Breast epithelium (tissue), 4 donors: ENCODE measurements around the gene GNAI1. TPM values are rescaled to one million over a fixed set of nuclear protein-coding genes. Genes with fewer than 3 reads are reported as not detected.

Source experiments
- DNase-seq, 2 donors: peaks; one replicate each; pipeline ENCODE4 v3.0.0-alpha.2; 2019; ENCODE audit warnings: low spot score in 2 of 2
- H3K27ac ChIP-seq, 2 donors: fragments of 200-600 bp; sonication (generic) in 1 of 2; one replicate each; pipeline ENCODE4 v1.5.1; 2016 to 2019; ENCODE audit warnings: mild to moderate bottlenecking in 1 of 2
- H3K27me3 ChIP-seq, 2 donors: fragments of 200-600 bp; sonication (generic) in 1 of 2; one replicate each; pipeline versions ENCODE4 v1.5.1 to v1.6.0; 2017 to 2019; ENCODE audit warnings: control low read depth in 1 of 2, mild to moderate bottlenecking in 1 of 2
- H3K36me3 ChIP-seq: fragments of 200-600 bp; one replicate; pipeline ENCODE4 v1.5.1; 2019
- H3K4me1 ChIP-seq, 2 donors: fragments of 200-600 bp; sonication (generic); one replicate each; pipeline ENCODE4 v1.5.1; 2016 to 2019; ENCODE audit warnings: control low read depth in 1 of 2
- H3K4me3 ChIP-seq, 3 donors: fragments of 200-600 bp; sonication (generic); 1 replicate in 2 of 3; 2 replicates in 1 of 3; pipeline ENCODE4 v1.5.1; 2016 to 2019; ENCODE audit warnings: mild to moderate bottlenecking in 3 of 3, moderate library complexity in 2 of 3
- H3K9me3 ChIP-seq, 2 donors: fragments of 200-600 bp; sonication (generic) in 1 of 2; one replicate each; pipeline ENCODE4 v1.5.1; 2016 to 2019; ENCODE audit warnings: control low read depth in 1 of 2
- POLR2A ChIP-seq: fragments of 450-650 bp; IDR thresholded peaks from one replicate; pipeline ENCODE4 v1.6.1; 2016; ENCODE audit warnings: antibody characterized with exemption, mild to moderate bottlenecking, moderate library complexity
- POLR2AphosphoS5 ChIP-seq, 3 donors: sonication (generic); formaldehyde crosslinking; IDR thresholded peaks; one replicate each; pipeline ENCODE4 v1.6.1; 2017; ENCODE audit warnings: antibody characterized with exemption in 3 of 3
- intact Hi-C: fragments of 100-400 bp; cut with DNase I; formaldehyde crosslinking; loops from one replicate; pipeline ENCODE4 v1.15.1; 2023; ENCODE audit warnings: low total_unique reads
- total RNA-seq, 3 donors: library from RNA; depleted of rRNA; stranded (reverse); fragments of >200 nt; gene quantifications; one replicate each; pipeline ENCODE4 v1.1.0, GENCODE V29; 2016
- TF ChIP-seq, protein P1 (sequence below), 3 donors: fragments of 450-650 bp; IDR thresholded peaks; one replicate each; pipeline ENCODE4 v1.5.1; 2016 to 2017; ENCODE audit warnings: antibody characterized with exemption in 3 of 3, mild to moderate bottlenecking in 3 of 3, moderate library complexity in 3 of 3

The GNAI1 gene
- total RNA-seq, 3 donors from 2014 or later: 25.6 to 75.2 (median 27.5) TPM

DNA sequence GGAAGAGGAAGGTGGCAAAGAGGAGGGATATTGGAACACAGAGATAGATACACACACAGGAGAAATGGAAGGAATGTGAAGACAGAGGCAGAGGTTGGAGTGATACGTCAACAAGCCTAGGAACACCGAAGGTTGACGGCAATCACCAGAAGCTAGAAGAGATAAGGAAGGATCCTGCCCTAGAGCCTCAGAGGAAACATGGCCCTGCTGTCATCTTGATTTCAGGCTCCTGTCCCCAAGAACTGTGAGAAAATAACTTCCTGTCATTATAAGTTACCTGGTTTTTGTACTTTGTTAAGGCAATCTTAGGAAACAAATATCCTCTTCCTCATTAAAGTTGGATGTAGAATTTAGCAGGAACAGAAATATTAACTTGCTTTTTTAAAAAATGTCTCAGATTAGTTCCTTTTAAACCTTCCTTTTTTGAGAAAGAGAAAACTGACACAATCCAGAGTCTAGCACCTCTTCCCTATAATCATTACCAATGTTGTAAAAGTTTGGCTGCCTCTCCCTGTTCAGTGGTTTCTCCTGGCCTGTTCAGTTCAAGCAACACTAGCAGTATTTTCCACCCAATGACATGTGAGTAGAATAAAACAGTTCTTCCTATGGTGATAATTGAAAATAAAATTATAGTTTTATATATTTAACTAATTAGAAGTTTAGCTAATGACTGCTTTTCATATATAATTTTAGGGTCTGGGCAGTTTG, 28.8 kb upstream of the GNAI1 start:
- no peaks in the 10 kb centered on the region for H3K4me1 ChIP-seq
- H3K36me3 ChIP-seq: no peaks in the 10 kb centered on the region
- no peaks in the 10 kb centered on the region for H3K27me3 ChIP-seq
- no peak for DNase-seq
- intact Hi-C loops: no loop called here
- H3K27ac ChIP-seq: no peak overlapping the region
- no peak for TF ChIP-seq POLR2A
- no peak for TF ChIP-seq POLR2AphosphoS5 (IDR thresholded peaks at IDR 0.05)
- TF ChIP-seq, protein P1, sequence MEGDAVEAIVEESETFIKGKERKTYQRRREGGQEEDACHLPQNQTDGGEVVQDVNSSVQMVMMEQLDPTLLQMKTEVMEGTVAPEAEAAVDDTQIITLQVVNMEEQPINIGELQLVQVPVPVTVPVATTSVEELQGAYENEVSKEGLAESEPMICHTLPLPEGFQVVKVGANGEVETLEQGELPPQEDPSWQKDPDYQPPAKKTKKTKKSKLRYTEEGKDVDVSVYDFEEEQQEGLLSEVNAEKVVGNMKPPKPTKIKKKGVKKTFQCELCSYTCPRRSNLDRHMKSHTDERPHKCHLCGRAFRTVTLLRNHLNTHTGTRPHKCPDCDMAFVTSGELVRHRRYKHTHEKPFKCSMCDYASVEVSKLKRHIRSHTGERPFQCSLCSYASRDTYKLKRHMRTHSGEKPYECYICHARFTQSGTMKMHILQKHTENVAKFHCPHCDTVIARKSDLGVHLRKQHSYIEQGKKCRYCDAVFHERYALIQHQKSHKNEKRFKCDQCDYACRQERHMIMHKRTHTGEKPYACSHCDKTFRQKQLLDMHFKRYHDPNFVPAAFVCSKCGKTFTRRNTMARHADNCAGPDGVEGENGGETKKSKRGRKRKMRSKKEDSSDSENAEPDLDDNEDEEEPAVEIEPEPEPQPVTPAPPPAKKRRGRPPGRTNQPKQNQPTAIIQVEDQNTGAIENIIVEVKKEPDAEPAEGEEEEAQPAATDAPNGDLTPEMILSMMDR (IDR thresholded peaks at IDR 0.05): no peak
- no peaks in the 10 kb centered on the region for H3K9me3 ChIP-seq
- H3K4me3 ChIP-seq: no peak overlapping the region

DNA sequence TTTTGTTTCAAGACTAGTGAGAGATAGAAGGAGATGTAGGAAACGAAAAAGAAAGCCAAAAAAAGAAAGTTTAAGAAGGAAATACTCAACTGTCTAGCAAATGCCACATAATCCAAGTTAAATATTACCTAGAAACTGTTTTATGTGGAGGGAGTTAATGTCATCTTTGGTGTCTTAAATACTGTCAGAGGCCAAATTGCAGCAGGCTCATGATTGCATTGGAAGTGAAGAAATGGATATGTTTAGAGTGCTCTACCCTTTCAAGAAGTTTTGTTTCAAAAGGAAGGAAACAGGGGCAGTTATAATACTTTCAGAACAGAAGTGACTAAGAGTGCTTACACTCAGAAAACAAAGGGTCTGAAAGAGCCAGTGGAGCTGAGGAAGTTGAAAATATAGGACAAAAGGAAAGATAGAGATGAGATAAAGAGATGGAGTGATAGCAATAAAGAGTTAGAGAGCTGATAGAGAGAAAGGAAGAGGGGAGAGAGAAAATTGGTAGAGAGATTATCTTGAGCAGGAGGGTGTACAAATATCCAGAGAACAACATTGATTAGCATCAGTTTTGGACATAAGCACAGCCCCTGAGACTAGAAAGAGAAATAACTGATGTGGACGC, 28.0 kb upstream of the GNAI1 start:
- intact Hi-C loops: no loop called here
- H3K36me3 ChIP-seq: no peaks in the 10 kb centered on the region
- no peak overlapping the region for H3K4me3 ChIP-seq
- no peaks in the 10 kb centered on the region for H3K27me3 ChIP-seq
- DNase-seq: no peak
- TF ChIP-seq POLR2A (no peak), POLR2AphosphoS5 (IDR thresholded peaks at IDR 0.05) (no peak)
- TF ChIP-seq, protein P1 (IDR thresholded peaks at IDR 0.05): no peak
- no peaks in the 10 kb centered on the region for H3K4me1 ChIP-seq
- H3K9me3 ChIP-seq: no peaks in the 10 kb centered on the region
- no peak overlapping the region for H3K27ac ChIP-seq

DNA sequence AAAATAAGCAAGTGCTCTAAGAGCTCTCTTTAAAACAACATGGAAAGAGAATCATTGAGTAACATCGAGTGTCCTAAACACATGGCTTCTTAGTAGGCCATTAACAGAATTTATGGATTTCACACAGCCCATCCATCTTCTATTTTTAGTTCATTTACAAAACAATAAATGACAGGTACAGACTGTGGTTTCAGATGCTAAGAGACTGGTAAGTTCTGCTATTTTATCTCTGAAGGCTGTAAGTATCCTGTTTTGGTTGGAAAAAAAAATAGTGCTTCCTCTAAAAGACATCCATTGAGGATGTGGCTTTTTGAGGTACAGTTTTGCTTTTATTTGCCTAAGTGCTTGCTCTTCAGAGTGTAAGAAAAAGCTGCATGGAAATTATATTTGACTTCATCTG, 27.4 kb upstream of the GNAI1 start:
- intact Hi-C loops: no loop called here
- Histone ChIP-seq H3K36me3 (no peaks in the 10 kb centered on the region), H3K4me3 (no peak overlapping the region), H3K27me3 (no peaks in the 10 kb centered on the region), H3K4me1 (no peaks in the 10 kb centered on the region), H3K27ac (no peak overlapping the region), H3K9me3 (no peaks in the 10 kb centered on the region)
- DNase-seq: no peak
- TF ChIP-seq POLR2A (no peak), POLR2AphosphoS5 (IDR thresholded peaks at IDR 0.05) (no peak)
- TF ChIP-seq, protein P1 (IDR thresholded peaks at IDR 0.05): no peak

DNA sequence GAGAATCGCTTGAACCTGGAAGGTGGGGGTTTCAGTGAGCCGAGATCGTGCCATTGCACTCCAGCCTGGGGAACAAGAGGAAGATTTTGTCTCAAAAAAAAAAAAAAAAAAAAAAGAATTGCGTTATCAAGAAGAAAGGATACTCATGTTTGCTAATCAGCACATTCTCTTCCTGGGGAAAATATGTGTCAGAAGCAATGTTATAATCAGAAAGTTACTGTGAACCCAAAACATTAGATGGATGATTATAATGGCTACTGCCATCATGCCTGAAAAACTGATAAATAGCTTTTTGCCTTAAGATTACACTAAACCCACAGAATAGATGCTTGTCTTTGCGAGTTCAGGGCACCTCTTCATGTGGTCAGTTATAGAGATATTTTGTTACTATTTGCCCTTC, 24.3 kb upstream of the GNAI1 start:
- Histone ChIP-seq H3K36me3 (no peaks in the 10 kb centered on the region), H3K4me3 (no peak overlapping the region), H3K27me3 (no peaks in the 10 kb centered on the region), H3K9me3 (no peaks in the 10 kb centered on the region), H3K4me1 (no peaks in the 10 kb centered on the region), H3K27ac (no peak overlapping the region)
- intact Hi-C loops: no loop called here
- DNase-seq: no peak
- TF ChIP-seq POLR2A: no peak
- TF ChIP-seq POLR2AphosphoS5 (IDR thresholded peaks at IDR 0.05): no peak
- TF ChIP-seq, protein P1 (IDR thresholded peaks at IDR 0.05): no peak

DNA sequence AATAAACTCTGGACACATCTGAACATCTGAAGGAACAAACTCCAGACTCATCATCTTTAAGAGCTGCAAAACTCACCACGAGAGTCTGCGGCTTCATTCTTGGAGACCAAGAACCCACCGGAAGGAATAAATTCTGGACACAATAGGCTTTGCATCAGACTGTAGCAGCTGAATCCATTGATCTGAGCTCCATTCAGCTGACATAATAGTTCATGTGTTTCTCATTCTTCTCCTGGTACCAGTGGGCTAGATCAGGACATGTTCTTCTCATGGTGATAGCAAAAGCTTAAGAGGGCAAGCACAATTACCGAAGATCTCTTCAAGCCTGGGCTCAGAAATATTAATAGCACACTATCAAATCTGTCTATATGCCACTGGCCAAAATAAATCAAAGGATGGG, 20.5 kb upstream of the GNAI1 start:
- H3K27me3 ChIP-seq: no peaks in the 10 kb centered on the region
- H3K27ac ChIP-seq: no peak overlapping the region
- no peak for DNase-seq
- no peak overlapping the region for H3K4me3 ChIP-seq
- no peaks in the 10 kb centered on the region for H3K9me3 ChIP-seq
- no peaks in the 10 kb centered on the region for H3K4me1 ChIP-seq
- H3K36me3 ChIP-seq: no peaks in the 10 kb centered on the region
- intact Hi-C loops: no loop called here
- TF ChIP-seq POLR2AphosphoS5 (IDR thresholded peaks at IDR 0.05) (no peak), POLR2A (no peak)
- TF ChIP-seq, protein P1 (IDR thresholded peaks at IDR 0.05): no peak
